ENCODE measurements around the gene UCN2. TPM values are rescaled to one million over a fixed set of nuclear protein-coding genes. Genes with fewer than 3 reads are reported as not detected.

Gene UCN2, protein sequence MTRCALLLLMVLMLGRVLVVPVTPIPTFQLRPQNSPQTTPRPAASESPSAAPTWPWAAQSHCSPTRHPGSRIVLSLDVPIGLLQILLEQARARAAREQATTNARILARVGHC
- total RNA-seq (under 1 TPM in 1 of 2 donors, not detected in 1; 0.18 TPM), polyA plus RNA-seq (under 1 TPM; 0.07 to 0.16 TPM)
- long read RNA-seq, donor 1 = 0 reads
- long read RNA-seq, donor 2 = 0 reads
- long read RNA-seq, donor 3 = 0 reads
- long read RNA-seq, donor 4 = 0 reads
- long read RNA-seq, donor 5 = 0 reads

DNA sequence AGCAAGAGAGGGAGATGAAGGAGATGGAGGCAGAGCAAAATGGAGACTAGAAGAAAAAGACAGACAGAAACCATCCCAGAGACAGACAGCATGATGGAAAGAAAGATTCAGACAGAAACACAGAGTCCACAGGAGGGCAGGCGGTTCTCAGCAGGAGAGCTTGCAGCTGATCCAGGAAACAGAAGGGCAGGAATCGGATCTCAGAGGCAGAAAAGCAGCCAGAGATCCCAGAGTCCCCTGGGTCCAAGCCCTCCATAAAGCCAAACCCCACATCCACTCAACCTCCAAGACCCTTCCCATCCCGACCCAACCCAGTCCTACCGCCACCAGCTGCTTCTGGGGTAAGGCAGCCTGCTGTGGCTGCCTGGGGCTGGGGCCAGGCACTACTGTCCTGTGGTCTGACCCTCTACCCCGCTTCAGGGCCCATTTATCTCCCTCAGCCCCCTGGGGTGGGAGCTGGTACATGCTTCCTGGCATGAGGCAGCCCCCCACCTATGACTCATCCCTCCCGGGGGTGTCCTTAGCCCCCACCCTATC lies at the start of gene UCN2:
TSS of gene UCN2 (minus strand) at position 400 of the 537 bp plus-strand sequence. CDS start 657 bp downstream, outside the sequence.
- no peak for DNase-seq
- Histone ChIP-seq H3K9ac (ENCODE audit: insufficient read depth in 1 of 2, low read length in 2 of 2) (no peak within 1 kb of the TSS), H3K27me3 (ENCODE audit: control insufficient read depth in 3 of 3, insufficient read depth in 3 of 3, low read length in 2 of 3) (no peaks in the 10 kb centered on the region)

DNA sequence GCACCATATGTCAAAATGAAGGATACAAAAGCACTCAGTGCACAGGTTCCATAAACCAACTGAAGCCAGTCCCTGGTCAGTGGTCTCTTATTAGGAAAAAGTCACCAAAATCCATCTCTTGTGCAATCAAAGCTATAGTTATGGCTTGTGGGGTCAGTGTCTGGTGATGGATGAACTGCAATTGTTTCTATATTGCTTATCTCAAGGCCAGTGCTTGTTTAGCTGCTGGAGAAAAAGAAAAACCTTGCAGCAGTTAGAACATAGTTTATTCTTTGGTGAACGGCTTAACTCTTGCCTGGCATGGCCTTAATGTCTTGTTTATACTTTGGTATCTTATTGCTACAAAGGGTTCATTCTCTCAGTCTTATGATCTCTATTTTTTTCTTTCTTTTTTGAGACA lies 48.7 kb upstream of the UCN2 start:
- no peak for ATAC-seq (ENCODE audit: insufficient read depth, low FRiP score)
- Histone ChIP-seq H3K4me3 (no peak overlapping the region), H3K9me3 (ENCODE audit: control insufficient read depth in 4 of 4, insufficient read depth in 3 of 4, low read length in 3 of 4) (peaks cover 0 to 6% (median 0%) of the 10 kb centered on the region in 4 donors), H3K9ac (ENCODE audit: insufficient read depth in 1 of 2, low read length in 2 of 2) (no peak overlapping the region), H3K27ac (ENCODE audit: low read depth in 1 of 2, low read length in 1 of 2) (no peak overlapping the region), H3K36me3 (ENCODE audit: control insufficient read depth in 4 of 4, insufficient read depth in 4 of 4, low read length in 4 of 4) (no peaks in the 10 kb centered on the region), H3K4me1 (ENCODE audit: control insufficient read depth in 5 of 5, insufficient read depth in 5 of 5, low read length in 5 of 5) (peaks cover 0 to 22% (median 2%) of the 10 kb centered on the region in 5 donors), H3K27me3 (ENCODE audit: control insufficient read depth in 3 of 3, insufficient read depth in 3 of 3, low read length in 2 of 3) (no peaks in the 10 kb centered on the region)
- TF ChIP-seq, protein P1, sequence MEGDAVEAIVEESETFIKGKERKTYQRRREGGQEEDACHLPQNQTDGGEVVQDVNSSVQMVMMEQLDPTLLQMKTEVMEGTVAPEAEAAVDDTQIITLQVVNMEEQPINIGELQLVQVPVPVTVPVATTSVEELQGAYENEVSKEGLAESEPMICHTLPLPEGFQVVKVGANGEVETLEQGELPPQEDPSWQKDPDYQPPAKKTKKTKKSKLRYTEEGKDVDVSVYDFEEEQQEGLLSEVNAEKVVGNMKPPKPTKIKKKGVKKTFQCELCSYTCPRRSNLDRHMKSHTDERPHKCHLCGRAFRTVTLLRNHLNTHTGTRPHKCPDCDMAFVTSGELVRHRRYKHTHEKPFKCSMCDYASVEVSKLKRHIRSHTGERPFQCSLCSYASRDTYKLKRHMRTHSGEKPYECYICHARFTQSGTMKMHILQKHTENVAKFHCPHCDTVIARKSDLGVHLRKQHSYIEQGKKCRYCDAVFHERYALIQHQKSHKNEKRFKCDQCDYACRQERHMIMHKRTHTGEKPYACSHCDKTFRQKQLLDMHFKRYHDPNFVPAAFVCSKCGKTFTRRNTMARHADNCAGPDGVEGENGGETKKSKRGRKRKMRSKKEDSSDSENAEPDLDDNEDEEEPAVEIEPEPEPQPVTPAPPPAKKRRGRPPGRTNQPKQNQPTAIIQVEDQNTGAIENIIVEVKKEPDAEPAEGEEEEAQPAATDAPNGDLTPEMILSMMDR (IDR thresholded peaks at IDR 0.05; ENCODE audit: control extremely low read depth, extremely low read depth) = no peak
- WGBS, 2 donors = 45 to 57% methylated on average over 1 of the region's 1 CpG
- DNase-seq = peak; percentile 51 to 91 (median 91)

More for the DNA sequence above, at the start of gene UCN2:
- WGBS, 2 donors = 77 to 84% methylated on average over 6 of the region's 6 CpGs
- no peaks in the 10 kb centered on the region for H3K9me3 ChIP-seq (ENCODE audit: control insufficient read depth in 4 of 4, insufficient read depth in 3 of 4, low read length in 3 of 4)
- no peaks in the 10 kb centered on the region for H3K36me3 ChIP-seq (ENCODE audit: control insufficient read depth in 4 of 4, insufficient read depth in 4 of 4, low read length in 4 of 4)
- no peak within 1 kb of the TSS for H3K27ac ChIP-seq (ENCODE audit: low read depth in 1 of 2, low read length in 1 of 2)
- H3K4me1 ChIP-seq (ENCODE audit: control insufficient read depth in 5 of 5, insufficient read depth in 5 of 5, low read length in 5 of 5) = peaks cover 0 to 18% (median 9%) of the 10 kb centered on the region in 5 donors
- H3K4me3 ChIP-seq = no peak within 1 kb of the TSS
- no peak for ATAC-seq (ENCODE audit: insufficient read depth, low FRiP score)
- TF ChIP-seq, protein P1 (IDR thresholded peaks at IDR 0.05; ENCODE audit: control extremely low read depth, extremely low read depth) = no peak

DNA sequence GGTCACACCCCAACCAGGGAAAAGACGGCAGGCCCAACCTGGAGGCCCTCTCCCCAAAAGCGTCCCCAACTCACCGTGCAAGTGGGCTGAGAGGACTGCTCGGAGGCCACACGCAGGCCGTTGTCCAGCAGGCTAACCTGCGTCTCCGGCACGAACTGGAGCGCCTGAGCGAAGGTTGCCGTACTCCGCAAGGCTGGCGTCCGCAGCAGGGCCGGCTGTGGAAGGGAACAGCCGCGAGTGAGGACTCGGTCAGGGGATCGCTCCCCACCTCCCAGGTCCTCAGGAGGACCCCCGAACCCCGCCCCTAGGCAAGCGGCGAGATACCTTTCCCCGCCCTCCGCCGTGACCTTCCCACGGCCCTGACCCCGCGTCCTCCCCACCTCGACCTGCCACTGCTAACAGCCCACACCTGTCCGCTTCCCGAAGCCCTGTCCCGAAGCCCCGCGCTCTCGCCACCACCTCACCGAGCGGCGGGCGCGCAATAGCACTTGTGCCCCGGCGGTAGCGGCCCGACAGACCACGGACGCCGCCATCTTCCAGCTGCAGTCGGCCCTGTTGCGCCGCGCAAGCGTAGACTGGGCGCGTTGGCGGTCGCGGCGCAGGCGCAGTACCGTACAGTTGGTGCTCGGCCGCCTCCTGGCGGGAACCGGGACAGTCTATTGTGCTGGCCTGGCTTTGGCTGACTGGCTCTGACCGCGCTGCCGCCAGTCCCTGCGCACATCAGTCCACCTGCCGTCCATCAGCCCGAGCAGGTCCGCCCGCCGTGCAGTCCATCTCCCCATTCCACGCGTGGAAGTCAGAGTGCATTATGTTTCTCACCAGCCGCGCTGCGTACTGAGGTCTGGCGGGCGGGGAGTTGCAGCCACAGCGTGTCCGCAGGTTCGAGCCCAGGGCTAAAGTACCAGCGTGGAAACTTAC lies 45.8 kb upstream of the UCN2 start, which contains the start of gene UQCRC1:
TSS of gene UQCRC1 (minus strand) at position 559 of the 918 bp plus-strand sequence. CDS start at position 533, 26 bp downstream.
- Histone ChIP-seq H3K27ac (ENCODE audit: low read depth in 1 of 2, low read length in 1 of 2) (peak within 1 kb of the TSS; percentile 82 to 94), H3K9me3 (ENCODE audit: control insufficient read depth in 4 of 4, insufficient read depth in 3 of 4, low read length in 3 of 4) (peaks cover 0 to 2% (median 0%) of the 10 kb centered on the region in 4 donors), H3K4me3 (peak within 1 kb of the TSS; percentile 100), H3K36me3 (ENCODE audit: control insufficient read depth in 4 of 4, insufficient read depth in 4 of 4, low read length in 4 of 4) (peaks cover 4 to 19% (median 15%) of the 10 kb centered on the region in 4 donors), H3K9ac (ENCODE audit: insufficient read depth in 1 of 2, low read length in 2 of 2) (peak within 1 kb of the TSS; percentile 78 to 80), H3K4me1 (ENCODE audit: control insufficient read depth in 5 of 5, insufficient read depth in 5 of 5, low read length in 5 of 5) (peaks cover 0 to 22% (median 3%) of the 10 kb centered on the region in 5 donors), H3K27me3 (ENCODE audit: control insufficient read depth in 3 of 3, insufficient read depth in 3 of 3, low read length in 2 of 3) (no peaks in the 10 kb centered on the region)
- TF ChIP-seq, protein P1 (IDR thresholded peaks at IDR 0.05; ENCODE audit: control extremely low read depth, extremely low read depth) = peak; percentile 78
- WGBS, 2 donors = 2% methylated on average over 82 to 86 of the region's 86 CpGs
- peak; percentile 94 to 97 (median 95) for DNase-seq
- peak; percentile 98 for ATAC-seq (ENCODE audit: insufficient read depth, low FRiP score)

Measured in lung (tissue), 16 donors.